NCI-H2029 (cell line): ENCODE results near the gene UGT1A10.

ENCODE experiments used
- DNase-seq: peaks from one replicate; lab custom pipeline; 2025; lab: John Stamatoyannopoulos, UW

Gene UGT1A10

GRCh38 chr2:233822101-233822771, 186.0 kb downstream of the UGT1A10 start:
- no peak for DNase-seq
